ENCODE data around the gene HSPA12B. TPM values are rescaled to one million over a fixed set of nuclear protein-coding genes. Genes with fewer than 3 reads are reported as not detected.

HSPA12B gene
- total and polyA plus RNA-seq, 9 of the 15 experiments (the other 6 are each of a cell fraction or from before 2014, with no cell fraction given): 0.03 to 0.07 TPM; not detected in 7

DNA sequence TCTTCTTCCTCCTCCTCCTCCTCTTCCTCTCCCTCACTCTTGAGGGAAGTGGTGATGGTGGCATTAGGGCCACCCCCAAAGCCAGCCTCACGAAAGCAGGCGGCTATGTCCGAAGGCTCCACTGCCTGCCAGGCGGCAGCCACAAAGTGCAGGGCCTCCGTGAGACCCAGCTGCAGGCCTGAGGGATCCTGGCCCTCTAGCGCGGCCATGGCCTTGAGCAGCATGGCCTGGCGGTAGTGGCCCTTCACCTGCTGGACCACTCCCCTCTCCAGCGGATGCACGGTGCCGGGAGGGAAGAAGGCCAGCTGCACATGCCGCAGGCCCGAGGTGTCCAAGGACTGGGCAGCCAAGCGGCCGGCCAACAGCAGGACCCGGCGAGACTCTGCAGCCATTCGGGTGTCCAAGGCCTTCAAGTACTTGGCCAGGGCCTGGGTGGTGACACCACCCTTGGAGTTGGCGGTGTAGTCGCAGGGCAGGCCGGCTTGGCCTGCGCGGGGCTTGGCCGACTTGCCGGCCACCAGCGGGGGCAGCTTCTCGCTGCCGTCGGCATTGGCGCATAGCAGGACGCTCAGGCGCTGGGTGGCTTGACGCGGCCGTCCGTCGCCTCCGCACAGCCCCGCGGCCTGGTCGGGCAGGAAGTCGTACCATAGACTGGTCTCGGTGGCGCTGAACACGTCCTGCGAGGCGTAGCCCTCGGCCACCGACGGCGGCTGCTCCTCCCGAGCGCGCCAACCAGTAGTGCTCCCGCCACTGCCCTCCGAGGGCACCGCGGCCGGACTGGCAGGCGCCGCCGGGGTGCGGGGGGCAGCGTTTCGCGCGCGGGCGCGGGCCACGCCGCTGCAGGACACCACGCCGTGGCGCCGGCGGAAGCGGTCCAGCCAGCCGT lies 53.0 kb downstream of the HSPA12B start (continued):
- TF ChIP-seq MBD2 (IDR thresholded peaks at IDR 0.05; ENCODE audit: borderline replicate concordance, low read depth) (no peak), SRSF3 (IDR thresholded peaks at IDR 0.05; ENCODE audit: insufficient read depth, low read length) (no peak), EZH2 (IDR thresholded peaks at IDR 0.05; ENCODE audit: borderline replicate concordance, low read depth, low read length) (no peak), PRMT5 (CRISPR knock-in tag; IDR thresholded peaks at IDR 0.05) (no peak), POLR2AphosphoS2 (IDR thresholded peaks at IDR 0.05; ENCODE audit: low read length) (no peak), RBBP5 (IDR thresholded peaks at IDR 0.05; ENCODE audit: borderline replicate concordance, insufficient read depth, low read length, poor library complexity, severe bottlenecking) (peak; percentile 84), GATAD2B (IDR thresholded peaks at IDR 0.05; ENCODE audit: borderline replicate concordance) (0 out of 2 replicates have a peak, but pooled peaks have one; percentile 51), KDM5B (IDR thresholded peaks at IDR 0.05; ENCODE audit: insufficient replicate concordance, low read depth, low read length) (no peak)
- TF ChIP-seq, protein P1, sequence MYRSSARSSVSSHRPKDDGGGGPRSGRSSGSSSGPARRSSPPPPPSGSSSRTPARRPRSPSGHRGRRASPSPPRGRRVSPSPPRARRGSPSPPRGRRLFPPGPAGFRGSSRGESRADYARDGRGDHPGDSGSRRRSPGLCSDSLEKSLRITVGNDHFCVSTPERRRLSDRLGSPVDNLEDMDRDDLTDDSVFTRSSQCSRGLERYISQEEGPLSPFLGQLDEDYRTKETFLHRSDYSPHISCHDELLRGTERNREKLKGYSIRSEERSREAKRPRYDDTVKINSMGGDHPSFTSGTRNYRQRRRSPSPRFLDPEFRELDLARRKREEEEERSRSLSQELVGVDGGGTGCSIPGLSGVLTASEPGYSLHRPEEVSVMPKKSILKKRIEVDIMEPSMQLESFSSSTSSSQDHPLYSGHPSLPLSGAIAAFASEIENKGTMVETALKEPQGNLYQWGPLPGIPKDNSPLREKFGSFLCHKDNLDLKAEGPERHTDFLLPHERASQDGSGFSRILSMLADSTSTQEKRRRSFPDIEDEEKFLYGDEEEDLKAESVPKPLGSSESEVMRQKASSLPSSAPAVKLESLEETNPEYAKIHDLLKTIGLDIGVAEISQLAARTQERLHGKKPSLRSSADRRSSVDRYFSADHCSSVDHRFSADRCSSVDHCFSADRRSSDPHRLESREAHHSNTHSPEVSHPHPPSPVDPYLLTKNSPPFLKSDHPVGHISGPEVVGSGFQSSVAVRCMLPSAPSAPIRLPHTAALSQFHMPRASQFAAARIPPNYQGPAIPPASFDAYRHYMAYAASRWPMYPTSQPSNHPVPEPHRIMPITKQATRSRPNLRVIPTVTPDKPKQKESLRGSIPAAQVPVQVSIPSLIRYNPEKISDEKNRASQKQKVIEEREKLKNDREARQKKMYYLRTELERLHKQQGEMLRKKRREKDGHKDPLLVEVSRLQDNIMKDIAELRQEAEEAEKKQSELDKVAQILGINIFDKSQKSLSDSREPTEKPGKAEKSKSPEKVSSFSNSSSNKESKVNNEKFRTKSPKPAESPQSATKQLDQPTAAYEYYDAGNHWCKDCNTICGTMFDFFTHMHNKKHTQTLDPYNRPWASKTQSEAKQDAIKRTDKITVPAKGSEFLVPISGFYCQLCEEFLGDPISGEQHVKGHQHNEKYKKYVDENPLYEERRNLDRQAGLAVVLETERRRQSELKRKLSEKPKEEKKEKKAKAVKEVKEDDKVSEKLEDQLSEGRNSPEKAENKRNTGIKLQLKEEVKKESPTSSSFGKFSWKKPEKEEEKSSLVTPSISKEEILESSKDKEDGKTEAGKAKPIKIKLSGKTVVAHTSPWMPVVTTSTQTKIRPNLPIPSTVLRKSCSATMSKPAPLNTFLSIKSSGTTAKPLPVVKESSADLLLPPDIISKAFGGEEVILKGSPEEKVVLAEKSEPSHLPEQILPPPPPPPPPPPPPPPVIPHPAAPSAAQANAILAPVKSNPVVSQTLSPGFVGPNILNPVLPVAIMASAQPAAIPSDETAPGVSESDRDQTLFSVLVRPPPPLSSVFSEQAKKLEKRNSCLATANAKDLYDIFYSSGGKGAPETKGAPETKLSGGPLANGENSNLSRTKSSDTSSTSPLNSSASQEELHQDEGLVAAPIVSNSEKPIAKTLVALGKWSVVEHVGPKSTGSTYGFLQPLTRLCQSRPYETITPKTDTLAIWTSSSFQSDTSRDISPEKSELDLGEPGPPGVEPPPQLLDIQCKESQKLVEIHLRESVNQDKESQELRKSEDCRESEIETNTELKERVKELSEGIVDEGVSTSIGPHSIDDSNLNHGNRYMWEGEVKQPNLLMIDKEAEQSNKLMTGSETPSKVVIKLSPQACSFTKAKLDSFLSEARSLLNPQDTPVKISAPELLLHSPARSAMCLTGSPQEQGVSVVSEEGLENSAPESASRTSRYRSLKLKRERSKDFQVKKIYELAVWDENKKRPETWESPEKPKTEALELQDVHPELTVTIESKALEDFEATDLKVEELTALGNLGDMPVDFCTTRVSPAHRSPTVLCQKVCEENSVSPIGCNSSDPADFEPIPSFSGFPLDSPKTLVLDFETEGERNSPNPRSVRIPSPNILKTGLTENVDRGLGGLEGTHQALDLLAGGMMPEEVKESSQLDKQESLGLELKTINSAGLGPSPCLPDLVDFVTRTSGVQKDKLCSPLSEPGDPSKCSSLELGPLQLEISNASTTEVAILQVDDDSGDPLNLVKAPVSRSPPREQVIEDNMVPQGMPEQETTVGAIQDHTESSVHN (IDR thresholded peaks at IDR 0.05; ENCODE audit: borderline replicate concordance in 1 of 2, low read depth in 1 of 2): no peak
- TF ChIP-seq, protein P2, sequence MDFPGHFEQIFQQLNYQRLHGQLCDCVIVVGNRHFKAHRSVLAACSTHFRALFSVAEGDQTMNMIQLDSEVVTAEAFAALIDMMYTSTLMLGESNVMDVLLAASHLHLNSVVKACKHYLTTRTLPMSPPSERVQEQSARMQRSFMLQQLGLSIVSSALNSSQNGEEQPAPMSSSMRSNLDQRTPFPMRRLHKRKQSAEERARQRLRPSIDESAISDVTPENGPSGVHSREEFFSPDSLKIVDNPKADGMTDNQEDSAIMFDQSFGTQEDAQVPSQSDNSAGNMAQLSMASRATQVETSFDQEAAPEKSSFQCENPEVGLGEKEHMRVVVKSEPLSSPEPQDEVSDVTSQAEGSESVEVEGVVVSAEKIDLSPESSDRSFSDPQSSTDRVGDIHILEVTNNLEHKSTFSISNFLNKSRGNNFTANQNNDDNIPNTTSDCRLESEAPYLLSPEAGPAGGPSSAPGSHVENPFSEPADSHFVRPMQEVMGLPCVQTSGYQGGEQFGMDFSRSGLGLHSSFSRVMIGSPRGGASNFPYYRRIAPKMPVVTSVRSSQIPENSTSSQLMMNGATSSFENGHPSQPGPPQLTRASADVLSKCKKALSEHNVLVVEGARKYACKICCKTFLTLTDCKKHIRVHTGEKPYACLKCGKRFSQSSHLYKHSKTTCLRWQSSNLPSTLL (IDR thresholded peaks at IDR 0.05): no peak

Measured in K562 (cell line).